Esophagus squamous epithelium (tissue), 4 donors: ENCODE measurements around the gene GPATCH2L.

Experiments used
- CTCF ChIP-seq, 6 experiments: fragments of 450-650 bp in 4 of 6; fragments of 200-600 bp in 2 of 6; sonication (generic) in 2 of 6; IDR thresholded peaks; one replicate each; pipeline ENCODE4 v1.5.1; 2016 to 2019; ENCODE audit warnings: antibody characterized with exemption in 6 of 6, mild to moderate bottlenecking in 4 of 6, moderate library complexity in 4 of 6
- POLR2A ChIP-seq, 4 donors: fragments of 450-650 bp; IDR thresholded peaks; one replicate each; pipeline ENCODE4 v1.6.1; 2017; ENCODE audit warnings: antibody characterized with exemption in 4 of 4, mild to moderate bottlenecking in 4 of 4, moderate library complexity in 3 of 4

GRCh38 chr14:76237349-76237990, 85.7 kb downstream of the GPATCH2L start:
- TF ChIP-seq CTCF (IDR thresholded peaks at IDR 0.05) = no peak
- no peak for TF ChIP-seq POLR2A (IDR thresholded peaks at IDR 0.05)
